ENCODE results near the gene ZRANB2.

GRCh38 chr1:71027991-71028390 is 52.8 kb downstream of the ZRANB2 start:
- TF ChIP-seq BHLHE40 (IDR thresholded peaks at IDR 0.05; ENCODE audit: borderline replicate concordance) (no peak), SP1 (IDR thresholded peaks at IDR 0.05) (no peak), ELF4 (IDR thresholded peaks at IDR 0.05) (no peak), NFRKB (IDR thresholded peaks at IDR 0.05) (no peak), TARDBP (IDR thresholded peaks at IDR 0.05) (no peak), SUZ12 (IDR thresholded peaks at IDR 0.05) (no peak), FOXM1 (IDR thresholded peaks at IDR 0.05; ENCODE audit: borderline replicate concordance) (no peak), FOXA1 (IDR thresholded peaks at IDR 0.05) (no peak), CTBP1 (IDR thresholded peaks at IDR 0.05; ENCODE audit: borderline replicate concordance) (no peak), LEF1 (IDR thresholded peaks at IDR 0.05; ENCODE audit: borderline replicate concordance) (no peak), ZNF384 (IDR thresholded peaks at IDR 0.05) (no peak), ARNT (IDR thresholded peaks at IDR 0.05) (no peak)
- TF ChIP-seq, protein P1, sequence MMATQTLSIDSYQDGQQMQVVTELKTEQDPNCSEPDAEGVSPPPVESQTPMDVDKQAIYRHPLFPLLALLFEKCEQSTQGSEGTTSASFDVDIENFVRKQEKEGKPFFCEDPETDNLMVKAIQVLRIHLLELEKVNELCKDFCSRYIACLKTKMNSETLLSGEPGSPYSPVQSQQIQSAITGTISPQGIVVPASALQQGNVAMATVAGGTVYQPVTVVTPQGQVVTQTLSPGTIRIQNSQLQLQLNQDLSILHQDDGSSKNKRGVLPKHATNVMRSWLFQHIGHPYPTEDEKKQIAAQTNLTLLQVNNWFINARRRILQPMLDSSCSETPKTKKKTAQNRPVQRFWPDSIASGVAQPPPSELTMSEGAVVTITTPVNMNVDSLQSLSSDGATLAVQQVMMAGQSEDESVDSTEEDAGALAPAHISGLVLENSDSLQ (IDR thresholded peaks at IDR 0.05) = no peak
